Cardiac muscle cell (in vitro differentiated cells and primary cell): ENCODE results near the gene RAD51AP2. TPM values are rescaled to one million over a fixed set of nuclear protein-coding genes. Genes with fewer than 3 reads are reported as not detected.
A peak's percentile ranks its signal among the peaks of the same experiment; 100 is the strongest.

Experiments
- DNase-seq, 2 donors: peaks; one replicate each; pipeline versions ENCODE4 v3.0.0 to v3.0.0-alpha.2; 2010 to 2017; ENCODE audit warnings: low read depth in 1 of 2, low spot score in 1 of 2
- H3K27ac ChIP-seq: fragments of 200-600 bp; sonication (generic); 2 replicates; pipeline ENCODE4 v1.5.1; 2016
- H3K27me3 ChIP-seq: fragments of 200-600 bp; sonication (generic); 2 replicates; pipeline ENCODE4 v1.6.0; 2016; ENCODE audit warnings: control low read depth
- H3K36me3 ChIP-seq: fragments of 200-600 bp; sonication (generic); 2 replicates; pipeline ENCODE4 v1.5.1; 2016; ENCODE audit warnings: control low read depth
- H3K4me1 ChIP-seq: fragments of 200-600 bp; sonication (generic); 2 replicates; pipeline ENCODE4 v1.8.1; 2017; ENCODE audit warnings: low read depth, mild to moderate bottlenecking, mixed run types
- H3K4me3 ChIP-seq: fragments of 200-600 bp; sonication (generic); 2 replicates; pipeline ENCODE4 v1.5.1; 2016; ENCODE audit warnings: mild to moderate bottlenecking
- H3K9me3 ChIP-seq: fragments of 200-600 bp; sonication (generic); 2 replicates; pipeline ENCODE4 v1.5.1; 2017; ENCODE audit warnings: low read depth, mild to moderate bottlenecking, control low read depth
- polyA plus RNA-seq: library from polyadenylated mRNA; unstranded; fragments of >200 nt; fragmentation: Nextera tagmentation; extraction: Ambion mirVana; gene quantifications from 2 replicates; pipeline ENCODE4 v1.2.1, GENCODE V29; 2016
- total RNA-seq: library from RNA; depleted of rRNA; stranded (reverse); fragments of >200 nt; gene quantifications from 2 replicates; pipeline ENCODE4 v1.2.3, GENCODE V29; 2016
- TF ChIP-seq, protein P1 (sequence below): IDR thresholded peaks from 2 replicates; pipeline ENCODE4 v1.5.1; 2012; ENCODE audit warnings: low read depth, mild to moderate bottlenecking, low read length

Gene RAD51AP2
- total and polyA plus RNA-seq, 2 experiments from 2014 or later: 0.12 TPM; not detected in 1

DNA sequence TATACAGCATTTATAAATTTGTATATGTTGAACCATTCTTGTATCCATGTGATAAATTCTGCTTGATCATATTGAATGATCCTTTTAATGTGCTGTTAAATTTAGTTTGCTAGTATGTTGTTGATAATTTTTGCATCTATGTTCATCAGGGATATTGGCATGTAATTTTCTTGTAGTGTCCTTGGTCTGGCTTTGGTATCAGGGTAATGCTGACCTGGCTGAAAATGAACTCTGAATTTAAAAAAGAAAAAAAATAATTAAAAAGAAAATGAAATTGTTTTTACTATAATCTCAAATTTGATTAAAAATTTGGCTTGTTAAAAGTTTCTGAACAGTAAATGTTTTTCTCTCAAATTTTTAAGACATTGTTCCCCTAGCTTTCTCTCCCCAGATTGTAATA is 46.3 kb downstream of the RAD51AP2 start:
- Histone ChIP-seq H3K36me3 (no peaks in the 10 kb centered on the region), H3K4me3 (no peak overlapping the region), H3K27ac (no peak overlapping the region), H3K27me3 (no peaks in the 10 kb centered on the region), H3K4me1 (no peaks in the 10 kb centered on the region), H3K9me3 (no peaks in the 10 kb centered on the region)
- no peak for DNase-seq
- TF ChIP-seq, protein P1, sequence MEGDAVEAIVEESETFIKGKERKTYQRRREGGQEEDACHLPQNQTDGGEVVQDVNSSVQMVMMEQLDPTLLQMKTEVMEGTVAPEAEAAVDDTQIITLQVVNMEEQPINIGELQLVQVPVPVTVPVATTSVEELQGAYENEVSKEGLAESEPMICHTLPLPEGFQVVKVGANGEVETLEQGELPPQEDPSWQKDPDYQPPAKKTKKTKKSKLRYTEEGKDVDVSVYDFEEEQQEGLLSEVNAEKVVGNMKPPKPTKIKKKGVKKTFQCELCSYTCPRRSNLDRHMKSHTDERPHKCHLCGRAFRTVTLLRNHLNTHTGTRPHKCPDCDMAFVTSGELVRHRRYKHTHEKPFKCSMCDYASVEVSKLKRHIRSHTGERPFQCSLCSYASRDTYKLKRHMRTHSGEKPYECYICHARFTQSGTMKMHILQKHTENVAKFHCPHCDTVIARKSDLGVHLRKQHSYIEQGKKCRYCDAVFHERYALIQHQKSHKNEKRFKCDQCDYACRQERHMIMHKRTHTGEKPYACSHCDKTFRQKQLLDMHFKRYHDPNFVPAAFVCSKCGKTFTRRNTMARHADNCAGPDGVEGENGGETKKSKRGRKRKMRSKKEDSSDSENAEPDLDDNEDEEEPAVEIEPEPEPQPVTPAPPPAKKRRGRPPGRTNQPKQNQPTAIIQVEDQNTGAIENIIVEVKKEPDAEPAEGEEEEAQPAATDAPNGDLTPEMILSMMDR: no peak

DNA sequence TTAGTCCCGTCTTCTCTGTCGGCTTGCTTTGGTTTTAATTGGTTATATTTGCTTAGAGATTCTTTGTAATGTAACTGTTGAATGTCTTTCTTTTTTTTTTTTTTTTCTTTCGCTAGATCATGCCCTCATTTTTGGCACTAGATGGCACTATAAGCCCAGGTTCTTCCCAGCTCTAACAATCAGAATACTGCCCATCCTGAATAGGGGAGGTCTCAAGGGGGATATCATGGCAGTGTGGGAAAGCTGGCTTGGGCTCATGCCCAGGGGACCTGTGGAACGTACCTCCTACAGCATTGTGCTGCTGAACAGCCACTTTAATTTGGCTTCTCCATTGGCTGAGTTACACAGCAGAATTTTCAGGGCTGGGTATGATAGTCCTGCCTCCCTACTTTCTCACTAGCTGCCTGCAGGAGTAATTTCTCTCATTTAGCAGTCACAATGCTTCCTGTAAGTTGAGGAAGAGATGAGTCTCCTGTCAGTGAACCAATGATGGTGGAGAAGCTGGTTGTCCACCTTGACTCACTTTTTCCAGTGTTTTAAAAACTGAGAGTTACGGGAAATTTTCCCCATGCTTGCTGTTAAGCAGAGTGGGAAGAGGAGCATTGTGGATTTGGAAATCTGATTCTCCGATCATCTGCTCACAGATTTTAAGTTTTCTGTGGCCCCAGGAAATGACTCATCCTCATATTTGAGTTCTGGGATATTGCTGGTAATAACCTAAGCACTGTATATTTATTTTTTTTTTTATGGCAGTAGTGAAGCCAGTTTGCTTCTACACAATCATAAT is 47.2 kb downstream of the RAD51AP2 start:
- H3K27ac ChIP-seq: no peak overlapping the region
- TF ChIP-seq, protein P1: peak; percentile 41
- no peaks in the 10 kb centered on the region for H3K9me3 ChIP-seq
- H3K36me3 ChIP-seq: no peaks in the 10 kb centered on the region
- H3K4me3 ChIP-seq: no peak overlapping the region
- no peaks in the 10 kb centered on the region for H3K4me1 ChIP-seq
- no peaks in the 10 kb centered on the region for H3K27me3 ChIP-seq
- peak; percentile 20 to 48 for DNase-seq

DNA sequence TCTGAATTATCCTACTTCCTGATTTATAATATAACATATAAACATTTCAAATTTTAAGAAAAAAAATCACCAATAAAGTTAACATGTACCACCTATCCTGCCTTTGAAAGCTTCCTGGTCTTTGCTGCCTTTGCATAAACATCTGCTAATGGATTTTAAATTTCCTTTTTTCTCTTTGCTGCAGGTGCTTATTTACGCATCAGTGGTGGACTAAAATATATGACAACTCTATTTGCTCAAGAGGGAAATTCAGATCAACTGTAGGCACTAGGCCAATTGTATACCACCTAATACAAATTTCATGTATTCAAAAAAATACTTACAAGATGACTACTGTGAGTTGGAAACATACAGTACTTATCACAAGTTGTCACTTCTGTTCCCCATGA is 57.2 kb downstream of the RAD51AP2 start:
- Histone ChIP-seq H3K4me3 (no peak overlapping the region), H3K27ac (no peak overlapping the region), H3K4me1 (no peaks in the 10 kb centered on the region), H3K36me3 (no peaks in the 10 kb centered on the region), H3K27me3 (no peaks in the 10 kb centered on the region), H3K9me3 (no peaks in the 10 kb centered on the region)
- TF ChIP-seq, protein P1: no peak
- no peak for DNase-seq

Other genes with a start within 250 kb of the RAD51AP2 start
- gene VSNL1, start 22.3 kb upstream of the RAD51AP2 start, total RNA-seq: 3.9 and 4.1 TPM in 2 replicates
- gene VSNL1, start 22.3 kb upstream of the RAD51AP2 start, polyA plus RNA-seq: 1.3 and 3.9 TPM in 2 replicates
- gene SMC6, start 235.4 kb upstream of the RAD51AP2 start, total RNA-seq: 7.8 and 19.2 TPM in 2 replicates
- 13.1 and 17.4 TPM in 2 replicates for gene SMC6, start 235.4 kb upstream of the RAD51AP2 start, polyA plus RNA-seq
- 5.6 and 8.8 TPM in 2 replicates for gene GEN1, start 235.7 kb upstream of the RAD51AP2 start, total RNA-seq
- 4.3 and 7.2 TPM in 2 replicates for gene GEN1, start 235.7 kb upstream of the RAD51AP2 start, polyA plus RNA-seq